Prostate gland (tissue), 2 donors: ENCODE data around the gene TMTC1. TPM values are rescaled to one million over a fixed set of nuclear protein-coding genes. Genes with fewer than 3 reads are reported as not detected.

ENCODE experiments used
- DNase-seq: peaks from one replicate; pipeline ENCODE4 v3.0.0-alpha.2; 2019; ENCODE audit warnings: low spot score
- H3K27ac ChIP-seq, 2 donors: fragments of 200-600 bp; sonication (generic); 2 replicates each; pipeline ENCODE4 v1.5.1; 2017 to 2019
- H3K27me3 ChIP-seq: fragments of 200-600 bp; sonication (generic); replicated peaks from 2 replicates; pipeline ENCODE4 v1.5.1; 2019; ENCODE audit not compliant: insufficient read depth
- H3K36me3 ChIP-seq, 2 donors: fragments of 200-600 bp; sonication (generic); 1 replicate in 1 of 2; 2 replicates in 1 of 2; pipeline versions ENCODE4 v1.5.1 to v1.8.1; 2017 to 2019
- H3K4me1 ChIP-seq: fragments of 200-600 bp; sonication (generic); replicated peaks from 2 replicates; pipeline ENCODE4 v1.5.1; 2019
- H3K4me3 ChIP-seq, 2 donors: fragments of 200-600 bp; sonication (generic); 2 replicates each; pipeline ENCODE4 v1.5.1; 2017 to 2019
- H3K9me3 ChIP-seq: fragments of 200-600 bp; sonication (generic); 2 replicates; pipeline ENCODE4 v1.5.1; 2017
- CTCF ChIP-seq, 4 experiments: fragments of 200-600 bp in 2 of 4; fragments of 450-650 bp in 2 of 4; sonication (generic) in 2 of 4; IDR thresholded peaks; 1 replicate in 3 of 4; 2 replicates in 1 of 4; pipeline ENCODE4 v1.5.1; 2016 to 2019; ENCODE audit warnings: antibody characterized with exemption in 4 of 4, mild to moderate bottlenecking in 2 of 4, moderate library complexity in 2 of 4
- POLR2A ChIP-seq: fragments of 450-650 bp; IDR thresholded peaks from one replicate; pipeline ENCODE4 v1.6.1; 2016; ENCODE audit warnings: antibody characterized with exemption, mild to moderate bottlenecking
- POLR2AphosphoS5 ChIP-seq: sonication (generic); formaldehyde crosslinking; IDR thresholded peaks from one replicate; pipeline ENCODE4 v1.6.1; 2017; ENCODE audit warnings: antibody characterized with exemption
- WGBS: methylation state at CpG from one replicate; pipeline ENCODE4 v1.1.5; 2018; 5-methylcytosine and 5-hydroxymethylcytosine counted together
- intact Hi-C: fragments of 100-400 bp; cut with DNase I; formaldehyde crosslinking; loops from one replicate; pipeline ENCODE4 v1.14.2; 2022
- total RNA-seq, 2 donors: library from RNA; depleted of rRNA; stranded (reverse); fragments of >200 nt; gene quantifications; one replicate each; pipeline ENCODE4 v1.1.0, GENCODE V29; 2016

The TMTC1 gene
- total RNA-seq, 2 donors from 2014 or later = 12.9 to 25.2 TPM

DNA sequence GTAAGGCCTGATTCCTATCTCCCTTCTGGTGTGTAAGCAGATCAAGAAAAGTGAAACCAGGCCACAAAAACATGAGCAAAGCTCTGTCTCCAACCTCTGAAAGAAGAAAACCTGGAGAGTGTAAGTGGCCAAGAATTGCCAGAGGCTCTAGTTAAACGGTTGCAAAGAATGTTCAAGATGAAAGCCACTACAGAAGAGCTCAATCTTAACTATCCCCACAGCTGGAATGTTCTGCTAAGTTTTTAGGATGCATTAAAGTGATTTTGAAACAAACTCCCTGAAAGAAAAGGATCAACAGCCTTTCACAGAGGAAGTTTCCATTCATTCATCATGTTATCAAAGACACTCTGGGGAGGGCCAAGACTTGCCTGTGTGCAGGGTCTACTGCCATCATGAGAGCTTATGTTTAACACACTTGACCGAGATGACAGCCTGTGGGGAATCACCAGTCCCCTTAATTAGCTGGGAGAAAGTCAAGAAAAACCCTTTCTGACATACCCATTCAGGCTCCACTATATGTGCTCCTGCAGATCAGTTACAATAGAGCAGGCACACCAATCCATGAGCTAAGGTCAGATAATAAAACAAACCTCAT, 158.3 kb downstream of the TMTC1 start:
- WGBS = 47% methylated on average over 2 of the region's 2 CpGs
- no peak for DNase-seq
- TF ChIP-seq POLR2AphosphoS5 = no peak
- no peak for TF ChIP-seq POLR2A
- Histone ChIP-seq H3K4me1 (no peaks in the 10 kb centered on the region), H3K9me3 (no peaks in the 10 kb centered on the region), H3K4me3 (no peak overlapping the region), H3K36me3 (no peaks in the 10 kb centered on the region), H3K27me3 (no peaks in the 10 kb centered on the region), H3K27ac (no peak overlapping the region)
- intact Hi-C loops = no loop called here

DNA sequence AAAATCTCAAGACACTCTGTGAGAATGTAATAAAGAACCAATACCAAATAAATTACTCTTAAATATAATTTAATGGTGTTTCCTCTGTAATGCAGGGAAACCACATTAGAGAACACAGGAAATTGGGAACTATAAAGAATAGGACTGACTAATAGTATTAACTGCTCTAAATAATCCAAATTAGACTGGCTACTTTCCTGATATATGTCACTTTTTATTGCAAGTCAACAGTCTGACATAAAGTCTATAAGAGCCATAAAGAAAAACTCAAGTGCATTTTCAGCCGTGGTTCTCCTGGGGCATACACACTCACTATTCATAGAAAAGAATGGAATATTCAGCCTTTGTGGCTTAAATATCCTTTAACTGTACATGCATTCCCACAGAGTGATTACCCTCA, 161.5 kb downstream of the TMTC1 start:
- 50% methylated on average over 1 of the region's 1 CpG for WGBS
- H3K4me1 ChIP-seq = no peaks in the 10 kb centered on the region
- no peak overlapping the region for H3K27ac ChIP-seq
- H3K9me3 ChIP-seq = no peaks in the 10 kb centered on the region
- H3K27me3 ChIP-seq = no peaks in the 10 kb centered on the region
- intact Hi-C loops = no loop called here
- H3K4me3 ChIP-seq = no peak overlapping the region
- no peak for DNase-seq
- TF ChIP-seq POLR2A (no peak), CTCF (IDR thresholded peaks at IDR 0.05) (no peak), POLR2AphosphoS5 (no peak)
- H3K36me3 ChIP-seq = no peaks in the 10 kb centered on the region

- TF ChIP-seq POLR2AphosphoS5 (no peak), CTCF (IDR thresholded peaks at IDR 0.05) (no peak), POLR2A (no peak)
- H3K4me3 ChIP-seq = no peak overlapping the region
- DNase-seq = no peak
- no peaks in the 10 kb centered on the region for H3K36me3 ChIP-seq
- no peaks in the 10 kb centered on the region for H3K4me1 ChIP-seq
- no peaks in the 10 kb centered on the region for H3K9me3 ChIP-seq
- H3K27me3 ChIP-seq = no peaks in the 10 kb centered on the region
- intact Hi-C loops = no loop called here
- H3K27ac ChIP-seq = no peak overlapping the region
- whole genome bisulfite sequencing = 86% methylated on average over 1 of the region's 1 CpG
Measured at GRCh38 chr12:29620030-29620429, 163.7 kb downstream of the TMTC1 start.

DNA sequence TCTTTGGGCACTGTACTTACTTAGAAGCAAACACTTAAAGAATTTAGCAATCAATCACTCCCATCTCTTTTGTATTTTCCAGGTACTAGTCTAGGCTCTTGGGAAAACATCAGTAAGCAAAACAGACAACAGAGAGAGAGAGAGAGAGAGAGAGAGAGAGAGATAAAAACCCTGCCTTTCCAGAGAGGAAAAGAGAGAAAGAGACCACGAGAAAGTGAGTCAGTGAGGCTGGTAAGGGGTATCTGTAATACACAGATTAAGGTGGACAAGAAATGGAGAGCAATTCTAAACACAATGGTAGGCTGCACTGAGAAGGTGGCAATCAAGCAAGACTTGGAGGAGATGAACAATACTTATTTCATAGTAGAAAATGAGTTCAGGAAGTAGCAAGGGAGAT, 166.3 kb downstream of the TMTC1 start:
- no peaks in the 10 kb centered on the region for H3K4me1 ChIP-seq
- no peaks in the 10 kb centered on the region for H3K9me3 ChIP-seq
- DNase-seq = no peak
- WGBS = 91% methylated on average over 1 of the region's 1 CpG
- H3K36me3 ChIP-seq = no peaks in the 10 kb centered on the region
- H3K27me3 ChIP-seq = no peaks in the 10 kb centered on the region
- TF ChIP-seq CTCF (IDR thresholded peaks at IDR 0.05) = no peak
- TF ChIP-seq POLR2A = no peak
- TF ChIP-seq POLR2AphosphoS5 = no peak
- intact Hi-C loops = no loop called here
- no peak overlapping the region for H3K27ac ChIP-seq
- no peak overlapping the region for H3K4me3 ChIP-seq

DNA sequence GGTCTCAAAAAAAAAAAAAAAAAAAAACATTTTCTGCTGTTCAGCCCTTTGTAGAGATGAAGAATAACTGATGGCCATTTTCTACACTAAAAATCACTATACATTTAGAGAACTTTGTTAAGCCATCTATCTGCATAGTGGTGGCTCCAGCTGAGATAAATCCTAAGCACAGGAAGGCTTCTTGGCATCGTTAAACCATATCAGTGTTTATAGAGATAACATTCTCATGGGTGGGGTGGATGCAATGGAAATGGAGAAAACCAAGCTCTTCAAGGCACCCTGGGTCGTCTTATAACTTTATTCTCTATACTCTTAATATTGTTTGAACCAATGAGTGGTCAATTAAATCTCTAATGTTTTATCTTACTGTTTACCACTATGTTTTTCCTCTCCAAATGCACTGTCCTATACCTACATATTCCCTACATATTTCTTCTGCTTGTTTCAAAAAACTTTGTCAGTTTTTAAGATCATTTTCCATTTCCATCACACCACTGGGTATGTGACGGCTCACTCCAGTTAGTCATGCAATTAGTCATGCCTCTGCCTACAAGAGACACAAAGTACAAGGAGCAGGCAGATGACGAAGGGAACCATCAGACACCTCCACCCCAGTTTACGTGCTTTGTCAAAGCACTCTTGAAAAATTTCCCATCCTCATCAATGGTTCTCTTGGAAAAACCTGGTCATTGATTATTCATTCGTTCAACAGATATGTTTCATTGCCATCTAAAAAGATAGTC, 166.9 kb downstream of the TMTC1 start:
- H3K36me3 ChIP-seq = no peaks in the 10 kb centered on the region
- intact Hi-C loops = no loop called here
- no peak overlapping the region for H3K27ac ChIP-seq

More for the DNA sequence above, 166.9 kb downstream of the TMTC1 start:
- Histone ChIP-seq H3K4me1 (no peaks in the 10 kb centered on the region), H3K4me3 (no peak overlapping the region), H3K27me3 (no peaks in the 10 kb centered on the region), H3K9me3 (no peaks in the 10 kb centered on the region)
- no peak for TF ChIP-seq CTCF (IDR thresholded peaks at IDR 0.05)
- TF ChIP-seq POLR2A = no peak
- TF ChIP-seq POLR2AphosphoS5 = no peak
- WGBS = 85% methylated on average over 6 of the region's 6 CpGs
- DNase-seq = no peak
